Activated CD8-positive, alpha-beta memory T cell treated with anti-CD3 and anti-CD28 coated beads for 4 hours (primary cell): ENCODE data around the gene LGR6.
"Not testable (repeated sequence)": the region's sequence is repeated elsewhere in the genome, so short reads cannot be mapped to it uniquely, and the experiment has no call there.

ENCODE experiments used
- DNase-seq, 2 donors: peaks; one replicate each; pipeline ENCODE4 v3.0.0-alpha.2; 2020; ENCODE audit warnings: low read depth in 2 of 2

Gene LGR6

GRCh38 chr1:202240956-202241355 lies 47.4 kb downstream of the LGR6 start:
- no peak for DNase-seq

- DNase-seq = no peak
Measured at GRCh38 chr1:202241376-202242079, 47.9 kb downstream of the LGR6 start.

- DNase-seq = no peak
Measured at GRCh38 chr1:202242080-202242419, 48.5 kb downstream of the LGR6 start.

- no peak for DNase-seq
Measured at GRCh38 chr1:202243006-202243405, 49.4 kb downstream of the LGR6 start.

GRCh38 chr1:202244841-202245261 lies 51.3 kb downstream of the LGR6 start:
- DNase-seq = no peak

- DNase-seq = no peak
Measured at GRCh38 chr1:202245391-202245790, 51.8 kb downstream of the LGR6 start.

- no peak for DNase-seq
Measured at GRCh38 chr1:202247104-202247503, 53.5 kb downstream of the LGR6 start.

- DNase-seq = no peak
Measured at GRCh38 chr1:202247837-202248795, 54.5 kb downstream of the LGR6 start.

- DNase-seq = no peak
Measured at GRCh38 chr1:202248861-202249260, 55.3 kb downstream of the LGR6 start.

GRCh38 chr1:202249436-202249835 lies 55.8 kb downstream of the LGR6 start:
- DNase-seq = no peak

GRCh38 chr1:202249846-202250245 lies 56.2 kb downstream of the LGR6 start:
- DNase-seq = no peak

GRCh38 chr1:202250982-202251381 lies 57.4 kb downstream of the LGR6 start:
- no peak for DNase-seq

GRCh38 chr1:202251424-202252256 lies 58.0 kb downstream of the LGR6 start:
- DNase-seq = no peak

- DNase-seq = no peak
Measured at GRCh38 chr1:202252271-202252670, 58.7 kb downstream of the LGR6 start.

GRCh38 chr1:202254454-202255252 lies 61.1 kb downstream of the LGR6 start:
- no peak for DNase-seq

GRCh38 chr1:202255343-202255742 lies 61.7 kb downstream of the LGR6 start:
- no peak for DNase-seq

- no peak for DNase-seq
Measured at GRCh38 chr1:202259705-202260104, 66.1 kb downstream of the LGR6 start.

- not testable (repeated sequence) for DNase-seq
Measured at GRCh38 chr1:202261209-202261958, 67.8 kb downstream of the LGR6 start.

- no peak for DNase-seq
Measured at GRCh38 chr1:202263628-202264027, 70.0 kb downstream of the LGR6 start.

GRCh38 chr1:202264300-202264699 lies 70.7 kb downstream of the LGR6 start:
- DNase-seq = no peak

- no peak for DNase-seq
Measured at GRCh38 chr1:202264726-202265125, 71.1 kb downstream of the LGR6 start.
